Activated CD8-positive, alpha-beta memory T cell treated with anti-CD3 and anti-CD28 coated beads for 48 hours (primary cell): ENCODE measurements around the gene RPTOR.

Experiments used
- DNase-seq, 3 experiments: peaks; one replicate each; pipeline ENCODE4 v3.0.0-alpha.2; 2020; ENCODE audit warnings: low read depth in 2 of 3, low spot score in 2 of 3

Gene RPTOR

GRCh38 chr17:80712606-80713005, 168.0 kb downstream of the RPTOR start:
- no peak for DNase-seq

DNA sequence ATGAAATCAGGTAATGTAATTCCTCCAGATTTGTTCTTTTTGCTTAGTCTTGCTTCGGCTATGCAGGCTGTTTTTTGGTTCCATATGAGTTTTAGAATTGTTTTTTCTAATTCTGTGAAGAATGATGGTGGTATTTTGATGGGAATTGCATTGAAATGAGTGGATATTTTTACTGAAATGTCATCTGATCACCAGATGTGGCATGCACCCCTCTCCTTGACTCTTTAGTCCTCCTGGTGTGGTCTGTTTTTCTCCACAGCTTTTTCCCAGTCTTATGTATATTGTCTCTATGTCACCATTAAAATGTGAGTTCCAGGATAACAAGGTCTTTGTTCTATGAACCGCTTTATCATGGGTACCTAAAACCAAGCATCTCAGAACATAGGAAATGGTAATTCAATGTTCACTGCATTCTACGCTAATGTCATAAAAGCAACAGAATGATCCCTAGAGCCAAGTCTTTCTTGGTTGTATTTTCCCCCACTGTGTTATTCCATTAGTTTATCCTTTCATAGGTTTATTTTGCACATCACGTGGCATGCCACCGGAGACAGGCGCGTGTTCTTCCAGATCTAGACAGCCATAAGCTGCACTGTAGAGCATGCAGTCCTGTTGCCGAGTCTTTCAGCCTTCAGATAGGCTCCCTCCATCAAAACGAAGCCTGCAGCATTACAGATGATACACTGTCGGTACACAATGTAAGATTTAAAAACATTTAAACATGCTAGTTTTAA, 172.5 kb downstream of the RPTOR start:
- no peak for DNase-seq

DNA sequence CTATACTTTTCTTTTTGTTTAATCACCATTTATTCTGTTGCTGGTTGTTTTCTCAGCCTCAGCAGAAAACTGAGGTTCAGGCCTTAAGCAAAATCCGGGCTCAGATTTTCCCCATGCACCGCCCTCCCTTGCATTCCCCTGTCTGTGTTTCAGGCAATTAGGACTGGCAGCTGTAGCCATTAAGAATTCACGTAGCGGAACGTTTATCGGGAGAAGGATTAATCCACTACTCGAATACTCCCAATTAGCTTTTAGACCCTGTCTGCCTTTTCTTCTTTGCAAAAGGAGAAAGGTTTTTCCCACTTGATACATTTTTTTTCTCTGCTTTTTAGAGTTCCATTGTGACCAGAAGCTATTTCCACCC, 173.1 kb downstream of the RPTOR start:
- no peak for DNase-seq

- no peak for DNase-seq
Measured at GRCh38 chr17:80718428-80718827, 173.8 kb downstream of the RPTOR start.

DNA sequence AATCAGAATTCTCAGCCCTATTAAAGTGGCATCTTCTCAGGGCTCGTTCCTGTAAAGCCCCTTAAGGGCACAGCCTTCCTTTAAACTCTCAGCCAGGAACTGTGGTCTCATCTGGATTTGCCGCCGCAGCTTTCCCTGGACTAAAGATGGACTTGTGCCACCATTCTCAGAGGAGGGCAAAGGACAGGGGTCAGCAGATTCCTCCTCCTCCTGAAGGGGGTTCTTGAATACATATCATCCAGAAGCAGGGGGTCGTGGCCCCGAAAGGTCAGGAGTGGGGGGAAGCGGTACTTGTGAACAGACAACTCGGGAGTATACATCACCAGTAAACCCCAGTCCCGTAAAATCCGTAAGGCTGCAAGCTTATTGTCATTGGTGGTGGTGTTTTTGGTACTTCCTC, 174.8 kb downstream of the RPTOR start:
- DNase-seq = no peak

DNA sequence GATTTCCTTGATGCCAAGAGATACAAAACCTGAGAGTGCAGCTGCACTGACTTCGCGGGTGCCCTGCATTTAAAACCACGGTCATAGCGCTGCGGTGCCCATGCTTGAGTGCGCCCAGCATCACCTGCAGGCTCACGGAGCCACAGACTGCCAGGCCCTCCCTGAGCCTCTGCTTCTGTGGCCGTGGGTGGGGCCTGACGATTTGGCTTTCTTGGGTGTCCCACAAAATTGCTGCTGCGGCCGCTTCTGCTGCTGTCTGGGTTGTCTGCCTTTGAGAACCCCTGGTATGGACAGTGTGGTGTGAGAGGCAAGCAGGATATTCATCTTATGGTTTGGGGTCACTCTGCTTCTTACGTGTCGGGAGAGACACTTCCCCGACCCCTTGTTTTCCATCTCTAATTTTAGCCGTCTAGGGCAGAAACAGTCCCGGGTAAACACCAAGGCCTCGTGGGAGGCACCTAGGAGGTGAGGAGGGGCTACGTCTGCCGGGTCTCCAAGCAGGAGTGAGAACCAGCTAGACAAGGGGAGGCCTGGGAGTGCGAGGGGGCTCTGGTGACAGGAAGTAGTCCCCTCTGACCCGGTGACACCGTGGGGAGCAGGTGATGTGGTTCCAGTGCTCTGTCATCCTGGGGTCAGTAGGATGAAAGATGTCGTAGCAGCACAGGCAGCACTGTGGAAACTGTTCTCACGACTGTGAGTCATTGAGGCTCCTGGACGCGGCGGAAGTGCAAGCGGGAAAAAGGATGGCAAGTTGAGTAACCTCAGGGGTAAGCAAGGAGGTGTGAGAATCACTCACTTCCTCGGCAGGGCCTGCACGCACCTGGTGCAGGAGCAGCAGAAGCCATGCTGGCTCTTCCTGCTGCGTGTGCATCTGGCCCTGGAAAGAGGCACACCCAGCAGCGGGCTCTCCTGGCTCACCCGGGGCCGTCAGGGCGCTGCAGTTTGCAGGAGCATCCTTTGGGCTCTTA, 176.3 kb downstream of the RPTOR start:
- peak in 2 of 3 experiments; percentile 32 to 35 for DNase-seq

DNA sequence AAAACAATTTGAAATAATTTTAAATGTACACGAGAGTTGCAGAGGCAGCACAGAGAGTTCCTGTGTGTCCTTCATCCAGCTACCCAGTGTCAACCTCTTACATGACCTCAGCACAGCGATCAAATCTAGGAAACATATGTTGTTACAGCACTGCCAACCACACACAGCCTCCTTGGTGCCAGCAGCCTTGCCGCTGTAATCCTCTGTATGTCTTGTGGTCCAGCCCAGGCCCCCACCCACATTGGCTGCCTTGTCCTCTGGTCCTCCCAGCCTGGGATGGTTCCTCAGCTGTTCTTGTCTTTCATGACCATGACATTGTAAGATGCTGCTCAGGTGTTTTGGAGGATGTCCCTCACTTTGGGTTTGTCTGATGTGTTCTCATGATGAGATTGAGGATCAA, 178.0 kb downstream of the RPTOR start:
- no peak for DNase-seq

DNA sequence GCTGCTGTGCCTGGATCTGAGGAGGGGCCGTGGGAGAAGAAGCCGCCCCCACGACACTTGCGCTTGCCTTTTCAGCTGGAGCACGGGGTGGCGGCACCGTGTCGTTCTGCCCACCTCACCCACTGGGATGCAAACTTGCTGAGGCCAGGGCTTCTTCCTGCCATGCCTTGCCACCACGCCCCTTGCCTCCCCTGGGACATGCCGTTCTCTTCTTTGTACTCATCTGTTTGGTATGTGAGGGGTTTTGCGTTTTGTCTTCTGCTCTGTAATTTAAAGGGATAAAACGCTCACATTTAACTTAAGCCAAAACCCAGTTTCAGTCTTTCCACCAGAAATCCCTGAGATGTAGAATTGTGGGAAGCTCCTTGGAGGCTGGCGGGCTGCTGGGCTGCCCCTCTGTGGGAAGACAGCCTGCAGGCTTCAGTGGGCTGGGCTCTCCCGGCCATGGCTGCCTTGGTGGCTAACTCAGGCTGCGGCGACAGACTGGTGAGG, 180.2 kb downstream of the RPTOR start:
- DNase-seq = no peak

- no peak for DNase-seq
Measured at GRCh38 chr17:80725517-80725916, 180.9 kb downstream of the RPTOR start.

- DNase-seq = no peak
Measured at GRCh38 chr17:80726558-80727408, 182.1 kb downstream of the RPTOR start.

DNA sequence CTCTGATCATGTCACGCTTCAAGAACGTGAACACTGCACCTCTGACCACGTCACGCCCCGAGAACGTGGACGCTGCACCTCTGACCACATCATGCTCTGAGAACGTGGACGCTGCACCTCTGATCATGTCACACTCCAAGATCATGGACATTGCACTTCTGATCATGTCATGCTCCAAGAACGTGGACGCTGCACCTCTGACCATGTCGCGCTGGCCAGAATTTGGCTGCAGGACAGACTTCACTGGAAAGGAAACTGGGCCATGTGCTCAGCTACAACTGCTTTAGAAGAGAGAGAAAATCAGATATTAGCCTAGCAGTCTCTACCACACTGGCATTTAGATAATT, 182.7 kb downstream of the RPTOR start:
- DNase-seq = no peak

DNA sequence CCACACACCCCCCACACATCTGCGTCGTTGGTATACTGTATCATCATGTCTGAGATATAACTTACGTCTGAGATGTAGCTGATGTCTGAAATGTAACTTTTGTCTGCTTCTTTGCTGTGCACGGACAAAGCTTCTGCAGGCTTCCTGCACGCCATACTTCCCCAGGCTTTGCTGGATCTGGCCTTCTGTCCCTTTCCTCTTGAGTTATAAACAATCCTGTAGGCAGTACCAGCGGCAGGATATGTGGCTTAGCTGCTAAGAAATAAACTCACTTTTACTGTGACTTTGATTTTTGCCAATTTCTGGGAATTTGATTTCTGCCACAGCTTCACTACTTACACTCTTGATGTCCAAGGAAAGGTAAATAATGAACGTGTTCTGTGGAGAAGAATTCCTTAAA, 184.4 kb downstream of the RPTOR start:
- DNase-seq = no peak

DNA sequence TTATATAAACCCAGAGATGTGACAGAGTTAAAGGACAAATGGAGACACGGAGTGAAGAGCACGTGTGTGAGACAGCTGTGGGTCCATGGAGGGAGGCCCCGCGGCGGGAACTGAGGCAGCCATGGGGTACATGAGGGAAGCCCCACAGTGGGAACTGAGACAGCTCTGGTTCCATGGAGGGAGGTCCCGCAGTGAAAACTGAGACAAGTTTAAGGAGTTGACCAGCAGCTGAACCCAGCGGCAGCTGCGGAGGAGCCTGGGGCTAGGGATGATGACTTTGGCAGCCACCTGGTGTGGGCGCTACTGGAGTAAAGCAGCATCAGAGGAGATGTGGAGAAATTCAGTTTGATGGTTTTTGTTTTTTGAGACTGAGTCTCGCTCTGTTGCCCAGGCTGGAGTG, 185.1 kb downstream of the RPTOR start:
- DNase-seq = no peak

- no peak for DNase-seq
Measured at GRCh38 chr17:80730739-80731138, 186.1 kb downstream of the RPTOR start.

DNA sequence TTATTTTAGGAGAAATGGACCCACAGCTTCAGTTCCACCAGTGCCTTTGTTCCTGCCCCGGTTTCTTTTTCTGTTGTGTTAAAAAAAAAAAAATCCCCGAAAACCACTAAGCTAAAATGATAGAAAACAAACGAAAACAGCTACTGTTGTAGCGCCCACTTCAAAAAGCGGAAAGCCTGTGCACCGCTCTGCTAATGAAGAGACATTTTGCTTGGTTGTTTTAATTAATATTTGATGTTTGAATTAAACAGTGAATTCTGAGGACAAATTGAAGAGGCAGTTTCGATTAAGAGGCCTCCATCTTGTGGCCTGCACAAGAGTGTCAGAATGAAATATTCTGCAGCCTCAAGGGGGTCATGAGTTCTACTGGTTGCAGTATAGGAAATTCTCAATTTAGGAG, 186.7 kb downstream of the RPTOR start:
- no peak for DNase-seq

DNA sequence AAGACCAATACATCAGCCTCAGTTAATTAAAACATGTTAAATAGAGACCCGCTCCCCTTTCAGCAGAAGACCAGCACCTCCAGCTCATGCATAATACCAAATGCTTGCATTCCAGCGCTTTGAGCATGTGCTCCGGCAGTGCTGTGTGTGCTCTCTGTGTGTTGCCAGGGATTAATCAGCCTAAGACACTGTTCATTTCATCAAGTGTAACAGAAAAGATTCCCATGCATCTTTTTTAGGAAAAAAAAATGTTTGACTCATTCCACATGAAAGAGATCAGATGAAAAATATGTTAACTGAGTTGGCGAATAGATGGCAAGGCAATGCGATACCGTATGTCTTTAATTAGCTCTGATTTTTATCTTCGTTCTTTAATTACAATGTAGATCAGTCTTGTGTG, 187.6 kb downstream of the RPTOR start:
- DNase-seq = no peak

- DNase-seq = no peak
Measured at GRCh38 chr17:80737106-80738019, 192.7 kb downstream of the RPTOR start.

DNA sequence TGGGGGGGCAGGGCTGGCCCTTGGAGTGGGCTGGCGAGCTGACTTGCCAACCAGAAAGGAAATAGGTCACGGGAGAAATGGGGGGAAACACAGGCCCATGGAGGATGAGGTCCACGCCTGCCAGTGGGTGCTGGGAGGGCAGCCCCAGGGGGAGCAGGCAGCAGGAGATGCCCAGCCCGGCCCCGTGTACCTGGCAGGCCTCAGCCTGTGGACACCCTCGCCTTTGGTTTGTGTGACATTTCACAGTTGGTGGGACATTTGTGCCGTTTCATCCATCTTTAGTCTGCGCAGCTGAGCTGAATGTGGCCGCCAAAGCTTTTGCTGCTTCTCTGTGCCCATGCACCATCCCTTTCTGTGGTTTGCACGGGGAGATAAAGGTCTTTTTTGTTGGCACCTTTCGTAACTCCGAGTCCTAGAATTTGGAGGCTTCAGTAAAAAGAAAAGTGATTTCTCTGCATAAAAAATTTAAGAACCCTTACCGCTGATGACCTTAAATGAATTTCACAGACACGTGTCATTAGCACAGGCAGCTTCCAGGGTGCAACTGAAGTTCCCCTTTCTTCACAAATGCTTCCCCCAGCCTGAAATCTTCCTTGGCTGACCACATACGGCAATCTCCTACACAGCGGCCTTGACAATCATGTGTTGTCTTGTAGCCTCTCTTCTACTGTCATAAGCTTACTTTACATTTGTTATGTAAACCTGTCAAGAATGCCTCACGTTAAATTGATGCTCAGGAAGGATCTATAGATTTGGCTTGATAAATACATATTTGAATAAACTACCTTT, 193.6 kb downstream of the RPTOR start:
- DNase-seq = no peak

GRCh38 chr17:80738987-80739730, 194.5 kb downstream of the RPTOR start:
- DNase-seq = no peak
